ENCODE data around the gene CGAS.

- TF ChIP-seq CTCF (conservative IDR thresholded peaks at IDR 0.05): no peak
- no peak for TF ChIP-seq EZH2 (IDR thresholded peaks at IDR 0.05; ENCODE audit: low read depth)
Observed at GRCh38 chr6:73435236-73435635, 16.9 kb downstream of the CGAS start.

All from PC-9 (cell line).